Common myeloid progenitor, CD34-positive (primary cell): ENCODE measurements around the gene UCHL5.
"Not testable (repeated sequence)": the region's sequence is repeated elsewhere in the genome, so short reads cannot be mapped to it uniquely, and the experiment has no call there.

Experiments
- CTCF ChIA-PET: fragments of 350-600 bp; sonication (Branson Sonifier 250); formaldehyde crosslinking; loops from one replicate; lab custom pipeline; 2021; ENCODE audit warnings: antibody characterized with exemption; lab: Charles Lee
- POLR2A ChIA-PET: fragments of 350-600 bp; sonication (Branson Sonifier 250); formaldehyde crosslinking; loops from one replicate; lab custom pipeline; 2021; ENCODE audit warnings: antibody characterized with exemption; lab: Charles Lee
- DNase-seq, 3 donors: peaks; one replicate each; pipeline versions ENCODE4 v3.0.0 to v3.0.0-alpha.2; 2013
- H3K27ac ChIP-seq, 2 experiments: 1 replicate in 1 of 2; 2 replicates in 1 of 2; pipeline ENCODE4 v1.7.0; 2013; ENCODE audit warnings: inconsistent platforms in 2 of 2, low read length in 2 of 2, mild to moderate bottlenecking in 2 of 2, low read depth in 1 of 2, moderate library complexity in 1 of 2; ENCODE audit not compliant: severe bottlenecking in 2 of 2, insufficient read depth in 1 of 2, poor library complexity in 1 of 2
- H3K27me3 ChIP-seq, 5 experiments: replicated peaks in 2 of 5; 1 replicate in 3 of 5; 2 replicates in 2 of 5; pipeline versions ENCODE4 v1.6.1 to v1.7.0; 2013; ENCODE audit warnings: low read length in 4 of 5, mild to moderate bottlenecking in 2 of 5, moderate library complexity in 2 of 5, inconsistent platforms in 1 of 5; ENCODE audit not compliant: insufficient read depth in 5 of 5, control insufficient read depth in 4 of 5
- H3K36me3 ChIP-seq, 4 experiments: 1 replicate in 2 of 4; 2 replicates in 2 of 4; pipeline versions ENCODE4 v1.6.1 to v1.7.0; 2013; ENCODE audit warnings: low read length in 3 of 4, control low read depth in 1 of 4, mild to moderate bottlenecking in 1 of 4; ENCODE audit not compliant: control insufficient read depth in 4 of 4, insufficient read depth in 4 of 4
- H3K4me1 ChIP-seq, 4 experiments: 1 replicate in 3 of 4; 2 replicates in 1 of 4; pipeline versions ENCODE4 v1.6.1 to v1.7.1; 2013; ENCODE audit warnings: low read length in 3 of 4, mild to moderate bottlenecking in 3 of 4, control low read depth in 1 of 4, inconsistent platforms in 1 of 4, moderate library complexity in 1 of 4; ENCODE audit not compliant: control insufficient read depth in 4 of 4, insufficient read depth in 4 of 4; ENCODE audit errors: control extremely low read depth in 1 of 4
- H3K4me3 ChIP-seq, 7 experiments: 1 replicate in 4 of 7; 2 replicates in 3 of 7; pipeline versions ENCODE4 v1.5.1 to v1.7.0; 2013; ENCODE audit warnings: mild to moderate bottlenecking in 7 of 7, low read length in 6 of 7, moderate library complexity in 6 of 7, inconsistent platforms in 2 of 7, low read depth in 2 of 7, control low read depth in 1 of 7; ENCODE audit not compliant: insufficient read depth in 4 of 7, control insufficient read depth in 1 of 7; ENCODE audit errors: extremely low read depth in 1 of 7
- H3K9me3 ChIP-seq, 5 experiments: 1 replicate in 4 of 5; 2 replicates in 1 of 5; pipeline versions ENCODE4 v1.6.1 to v1.7.1; 2013; ENCODE audit warnings: low read length in 4 of 5, mild to moderate bottlenecking in 2 of 5, inconsistent platforms in 1 of 5, low read depth in 1 of 5, moderate library complexity in 1 of 5; ENCODE audit not compliant: control insufficient read depth in 4 of 5, insufficient read depth in 2 of 5; ENCODE audit errors: control extremely low read depth in 1 of 5
- WGBS: methylation state at CpG from one replicate; pipeline ENCODE4 v1.1.5; 2013; ENCODE audit not compliant: insufficient coverage; 5-methylcytosine and 5-hydroxymethylcytosine counted together

The UCHL5 gene

GRCh38 chr1:192994141-192994540 lies 65.0 kb downstream of the UCHL5 start:
- POLR2A ChIA-PET, result no interaction called here
- Histone ChIP-seq H3K4me3 (no peak overlapping the region), H3K4me1 (no peaks in the 10 kb centered on the region), H3K27me3 (no peaks in the 10 kb centered on the region), H3K27ac (no peak overlapping the region), H3K36me3 (peaks cover 0 to 23% (median 6%) of the 10 kb centered on the region in 4 experiments), H3K9me3 (peaks cover 0 to 19% (median 7%) of the 10 kb centered on the region in 5 experiments)
- DNase-seq, result no peak
- CTCF ChIA-PET, result no interaction called here
- 89% methylated on average over 4 of the region's 7 CpGs for WGBS

- no peak overlapping the region for H3K27ac ChIP-seq
- no peaks in the 10 kb centered on the region for H3K4me1 ChIP-seq
- peaks cover 0 to 23% (median 6%) of the 10 kb centered on the region in 4 experiments for H3K36me3 ChIP-seq
- ChIA-PET POLR2A (no interaction called here), CTCF (no interaction called here)
- H3K4me3 ChIP-seq, result no peak overlapping the region
- 99% methylated on average over 9 of the region's 10 CpGs for WGBS
- DNase-seq, result no peak
- peaks cover 0 to 17% (median 7%) of the 10 kb centered on the region in 5 experiments for H3K9me3 ChIP-seq
- H3K27me3 ChIP-seq, result no peaks in the 10 kb centered on the region
Observed at GRCh38 chr1:192993426-192994085, 65.6 kb downstream of the UCHL5 start.

- H3K9me3 ChIP-seq, H3K27ac ChIP-seq, POLR2A ChIA-PET, H3K4me1 ChIP-seq, H3K4me3 ChIP-seq, H3K27me3 ChIP-seq, DNase-seq, H3K36me3 ChIP-seq: not testable (repeated sequence)
- WGBS, result over 99% methylated on average over 30 of the region's 38 CpGs
- CTCF ChIA-PET, result interaction anchor here (1.3 kb wide), 1 partner anchor 11 kb away, joined by 3 read pairs; no protein-coding TSS in a partner anchor
Observed at GRCh38 chr1:192986748-192987334, 72.3 kb downstream of the UCHL5 start.

- no peaks in the 10 kb centered on the region for H3K36me3 ChIP-seq
- no peaks in the 10 kb centered on the region for H3K27me3 ChIP-seq
- ChIA-PET CTCF (interaction anchor here (1.3 kb wide), 1 partner anchor 10 kb away, joined by 3 read pairs; no protein-coding TSS in a partner anchor), POLR2A (no interaction called here)
- H3K9me3 ChIP-seq, result no peaks in the 10 kb centered on the region
- H3K4me1 ChIP-seq, result peaks cover 0 to 3% (median 0%) of the 10 kb centered on the region in 4 experiments
- peak in 2 of 3 donors; percentile 11 to 36 for DNase-seq
- H3K4me3 ChIP-seq, result no peak overlapping the region
- WGBS, result 97% methylated on average over 6 of the region's 8 CpGs
- no peak overlapping the region for H3K27ac ChIP-seq
Observed at GRCh38 chr1:192986110-192986747, 72.9 kb downstream of the UCHL5 start.

GRCh38 chr1:192984080-192984479 lies 75.1 kb downstream of the UCHL5 start:
- Histone ChIP-seq H3K4me3 (no peak overlapping the region), H3K4me1 (peaks cover 0 to 3% (median 0%) of the 10 kb centered on the region in 4 experiments), H3K27me3 (no peaks in the 10 kb centered on the region), H3K27ac (no peak overlapping the region), H3K36me3 (no peaks in the 10 kb centered on the region), H3K9me3 (no peaks in the 10 kb centered on the region)
- ChIA-PET CTCF (no interaction called here), POLR2A (no interaction called here)
- 100% methylated on average over 1 of the region's 1 CpG for WGBS
- DNase-seq, result no peak

- 94% methylated on average over 3 of the region's 6 CpGs for WGBS
- Histone ChIP-seq H3K27me3 (no peaks in the 10 kb centered on the region), H3K4me1 (peaks cover 0 to 3% (median 0%) of the 10 kb centered on the region in 4 experiments), H3K9me3 (no peaks in the 10 kb centered on the region), H3K36me3 (no peaks in the 10 kb centered on the region), H3K4me3 (no peak overlapping the region), H3K27ac (no peak overlapping the region)
- ChIA-PET POLR2A (no interaction called here), CTCF (no interaction called here)
- DNase-seq, result no peak
Observed at GRCh38 chr1:192983349-192983980, 75.7 kb downstream of the UCHL5 start.
